Progenitor cell of endocrine pancreas (in vitro differentiated cells): ENCODE measurements around the gene PLB1. TPM values are rescaled to one million over a fixed set of nuclear protein-coding genes. Genes with fewer than 3 reads are reported as not detected.

Experiments
- DNase-seq: peaks from one replicate; pipeline ENCODE4 v3.0.0; 2021; ENCODE audit warnings: low spot score; ENCODE audit not compliant: unreplicated experiment
- H3K27ac Mint-ChIP-seq: 2 replicates; pipeline ENCODE4 v1.8.0; 2021; ENCODE audit warnings: mild to moderate bottlenecking, moderate library complexity, mixed read lengths
- H3K27me3 Mint-ChIP-seq: 2 replicates; pipeline ENCODE4 v1.8.0; 2021; ENCODE audit warnings: mixed read lengths
- H3K36me3 Mint-ChIP-seq: 2 replicates; pipeline ENCODE4 v1.8.0; 2022; ENCODE audit warnings: mixed read lengths; ENCODE audit not compliant: insufficient read depth
- H3K4me1 Mint-ChIP-seq: 2 replicates; pipeline ENCODE4 v1.8.0; 2021; ENCODE audit warnings: low read depth, mixed read lengths
- H3K4me3 Mint-ChIP-seq: 2 replicates; pipeline ENCODE4 v1.8.0; 2021; ENCODE audit warnings: low read depth, mild to moderate bottlenecking, moderate library complexity, mixed read lengths
- H3K9me3 Mint-ChIP-seq: 2 replicates; pipeline ENCODE4 v1.8.0; 2021; ENCODE audit warnings: low read depth, mixed read lengths
- CTCF ChIP-seq: fragments of 200-600 bp; sonication (generic); IDR thresholded peaks from one replicate; pipeline ENCODE4 v1.5.0; 2021; ENCODE audit warnings: antibody characterized with exemption, mild to moderate bottlenecking; ENCODE audit not compliant: unreplicated experiment
- total RNA-seq: library from RNA; stranded (reverse); gene quantifications from 2 replicates; pipeline ENCODE4 v1.2.1, GENCODE V29; 2021

The PLB1 gene
- total RNA-seq, 1 donor from 2014 or later = 0.65 TPM

GRCh38 chr2:28674713-28675068 is 178.8 kb downstream of the PLB1 start:
- Mint-ChIP-seq H3K27me3 (peaks cover 3% of the 10 kb centered on the region), H3K9me3 (peaks cover 3% of the 10 kb centered on the region), H3K4me1 (no peaks in the 10 kb centered on the region), H3K27ac (no peak overlapping the region), H3K36me3 (no peaks in the 10 kb centered on the region), H3K4me3 (no peak overlapping the region)
- no peak for TF ChIP-seq CTCF
- no peak for DNase-seq

GRCh38 chr2:28676152-28676835 is 180.4 kb downstream of the PLB1 start:
- H3K4me3 Mint-ChIP-seq = no peak overlapping the region
- TF ChIP-seq CTCF = no peak
- H3K4me1 Mint-ChIP-seq = no peaks in the 10 kb centered on the region
- H3K27me3 Mint-ChIP-seq = no peaks in the 10 kb centered on the region
- no peak for DNase-seq
- H3K9me3 Mint-ChIP-seq = peaks cover 3% of the 10 kb centered on the region
- no peak overlapping the region for H3K27ac Mint-ChIP-seq
- H3K36me3 Mint-ChIP-seq = no peaks in the 10 kb centered on the region

- no peak for TF ChIP-seq CTCF
- no peak overlapping the region for H3K4me3 Mint-ChIP-seq
Observed at GRCh38 chr2:28678175-28678855, 182.5 kb downstream of the PLB1 start.

GRCh38 chr2:28678944-28679343 is 183.1 kb downstream of the PLB1 start:
- no peak overlapping the region for H3K27ac Mint-ChIP-seq
- TF ChIP-seq CTCF = no peak
- H3K4me1 Mint-ChIP-seq = peaks cover 10% of the 10 kb centered on the region
- no peaks in the 10 kb centered on the region for H3K36me3 Mint-ChIP-seq
- H3K27me3 Mint-ChIP-seq = no peaks in the 10 kb centered on the region
- no peak overlapping the region for H3K4me3 Mint-ChIP-seq
- no peak for DNase-seq
- no peaks in the 10 kb centered on the region for H3K9me3 Mint-ChIP-seq

More at GRCh38 chr2:28678175-28678855, 182.5 kb downstream of the PLB1 start:
- no peaks in the 10 kb centered on the region for H3K27me3 Mint-ChIP-seq
- no peaks in the 10 kb centered on the region for H3K36me3 Mint-ChIP-seq
- no peak overlapping the region for H3K27ac Mint-ChIP-seq
- no peak for DNase-seq
- no peaks in the 10 kb centered on the region for H3K9me3 Mint-ChIP-seq
- peaks cover 4% of the 10 kb centered on the region for H3K4me1 Mint-ChIP-seq

GRCh38 chr2:28680657-28681056 is 184.8 kb downstream of the PLB1 start:
- Mint-ChIP-seq H3K27me3 (no peaks in the 10 kb centered on the region), H3K4me3 (no peak overlapping the region), H3K27ac (no peak overlapping the region), H3K9me3 (no peaks in the 10 kb centered on the region), H3K36me3 (no peaks in the 10 kb centered on the region), H3K4me1 (peaks cover 17% of the 10 kb centered on the region)
- DNase-seq = no peak
- TF ChIP-seq CTCF = no peak
